WERI-Rb-1 (cell line): Measurements from ENCODE around the gene SCAMP5.

Source experiments
- DNase-seq: peaks from one replicate; pipeline ENCODE4 v3.0.0-alpha.2; 2020
- H3K27ac ChIP-seq: fragments of 250-450 bp; sonication (Bioruptor Pico); 2 replicates; pipeline ENCODE4 v1.5.1; 2020; ENCODE audit warnings: mild to moderate bottlenecking, moderate library complexity
- H3K27me3 ChIP-seq: fragments of 250-450 bp; sonication (Bioruptor Pico); 2 replicates; pipeline ENCODE4 v1.5.1; 2021; ENCODE audit warnings: mild to moderate bottlenecking, low read depth, moderate library complexity; ENCODE audit not compliant: insufficient read depth, severe bottlenecking
- H3K36me3 ChIP-seq: fragments of 250-450 bp; sonication (Bioruptor Pico); 2 replicates; pipeline ENCODE4 v1.5.1; 2020; ENCODE audit warnings: mild to moderate bottlenecking, moderate library complexity
- H3K4me3 ChIP-seq: 2 replicates; pipeline ENCODE4 v1.5.1; 2011; ENCODE audit warnings: low read depth, mild to moderate bottlenecking, control low read depth, low read length
- H3K9me3 ChIP-seq: fragments of 250-450 bp; sonication (Bioruptor Pico); 2 replicates; pipeline ENCODE4 v1.5.1; 2021; ENCODE audit warnings: mild to moderate bottlenecking, moderate library complexity; ENCODE audit not compliant: severe bottlenecking
- TF ChIP-seq, protein P1 (sequence below): IDR thresholded peaks from 2 replicates; pipeline ENCODE4 v1.5.1; 2011; ENCODE audit warnings: low read depth, mild to moderate bottlenecking, control low read depth, inconsistent platforms, low read length

Gene SCAMP5

DNA sequence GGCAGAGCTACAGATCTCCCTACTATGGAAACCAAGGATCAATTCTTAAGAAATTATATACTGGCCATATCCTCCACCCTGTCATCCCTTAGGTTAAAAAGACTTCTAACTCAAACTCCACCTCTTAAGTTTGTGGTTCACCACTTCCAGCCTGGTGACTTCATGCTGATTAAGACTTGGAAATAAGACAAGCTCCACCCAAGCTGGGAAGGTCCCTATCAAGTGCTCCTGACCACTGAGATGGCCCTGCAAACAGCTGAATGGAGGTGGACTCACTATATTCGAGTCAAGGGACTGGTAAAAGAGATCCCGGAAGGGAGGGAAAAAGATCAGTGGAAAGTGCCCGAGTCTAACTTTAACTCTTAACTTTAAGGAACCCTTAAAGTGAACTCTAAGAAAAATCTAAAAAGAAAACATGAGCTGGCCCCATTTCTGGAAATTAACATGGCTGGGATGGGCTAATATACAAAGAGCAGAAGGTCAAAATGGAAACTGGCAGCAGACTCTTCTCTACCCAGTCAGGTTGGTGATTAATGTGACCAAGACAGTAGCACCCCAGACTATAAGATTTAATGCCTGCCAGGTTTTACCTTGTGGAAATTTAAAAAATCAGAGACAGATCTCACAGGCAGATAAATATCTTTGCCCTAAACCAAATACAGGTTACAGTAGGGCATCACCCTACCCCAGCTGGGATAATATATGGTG is 71.9 kb downstream of the SCAMP5 start:
- TF ChIP-seq, protein P1, sequence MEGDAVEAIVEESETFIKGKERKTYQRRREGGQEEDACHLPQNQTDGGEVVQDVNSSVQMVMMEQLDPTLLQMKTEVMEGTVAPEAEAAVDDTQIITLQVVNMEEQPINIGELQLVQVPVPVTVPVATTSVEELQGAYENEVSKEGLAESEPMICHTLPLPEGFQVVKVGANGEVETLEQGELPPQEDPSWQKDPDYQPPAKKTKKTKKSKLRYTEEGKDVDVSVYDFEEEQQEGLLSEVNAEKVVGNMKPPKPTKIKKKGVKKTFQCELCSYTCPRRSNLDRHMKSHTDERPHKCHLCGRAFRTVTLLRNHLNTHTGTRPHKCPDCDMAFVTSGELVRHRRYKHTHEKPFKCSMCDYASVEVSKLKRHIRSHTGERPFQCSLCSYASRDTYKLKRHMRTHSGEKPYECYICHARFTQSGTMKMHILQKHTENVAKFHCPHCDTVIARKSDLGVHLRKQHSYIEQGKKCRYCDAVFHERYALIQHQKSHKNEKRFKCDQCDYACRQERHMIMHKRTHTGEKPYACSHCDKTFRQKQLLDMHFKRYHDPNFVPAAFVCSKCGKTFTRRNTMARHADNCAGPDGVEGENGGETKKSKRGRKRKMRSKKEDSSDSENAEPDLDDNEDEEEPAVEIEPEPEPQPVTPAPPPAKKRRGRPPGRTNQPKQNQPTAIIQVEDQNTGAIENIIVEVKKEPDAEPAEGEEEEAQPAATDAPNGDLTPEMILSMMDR = no peak
- H3K4me3 ChIP-seq = no peak overlapping the region
- H3K36me3 ChIP-seq = no peaks in the 10 kb centered on the region
- no peaks in the 10 kb centered on the region for H3K27me3 ChIP-seq
- peak overlapping the region; percentile 86 for H3K27ac ChIP-seq
- H3K9me3 ChIP-seq = no peaks in the 10 kb centered on the region
- no peak for DNase-seq

DNA sequence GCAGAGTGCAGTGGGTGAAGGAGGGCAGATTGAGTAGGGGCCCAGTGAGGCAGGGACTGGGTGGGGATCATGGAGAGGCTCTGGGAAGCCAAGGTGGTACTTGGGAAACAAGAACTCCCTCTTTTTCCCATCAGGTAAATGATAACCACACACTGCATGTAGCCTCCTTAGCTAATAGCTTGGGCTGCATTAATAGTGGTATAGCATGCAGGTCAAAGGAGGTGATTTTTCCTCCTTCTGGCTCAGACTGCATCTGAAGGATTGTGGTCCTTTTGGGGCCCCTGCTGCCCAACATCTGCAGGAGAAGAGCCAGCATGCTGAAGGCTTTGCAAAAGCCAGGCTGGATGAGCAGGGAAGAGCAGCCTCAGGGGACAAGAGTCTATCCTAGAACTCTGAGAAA is 73.4 kb downstream of the SCAMP5 start:
- TF ChIP-seq, protein P1 = no peak
- Histone ChIP-seq H3K36me3 (no peaks in the 10 kb centered on the region), H3K9me3 (no peaks in the 10 kb centered on the region), H3K27ac (no peak overlapping the region), H3K27me3 (no peaks in the 10 kb centered on the region), H3K4me3 (no peak overlapping the region)
- no peak for DNase-seq

- Histone ChIP-seq H3K9me3 (no peaks in the 10 kb centered on the region), H3K4me3 (no peak overlapping the region), H3K27ac (no peak overlapping the region), H3K27me3 (no peaks in the 10 kb centered on the region), H3K36me3 (no peaks in the 10 kb centered on the region)
- TF ChIP-seq, protein P1 = no peak
- no peak for DNase-seq
Measured at GRCh38 chr15:75069301-75069925, 74.0 kb downstream of the SCAMP5 start.

DNA sequence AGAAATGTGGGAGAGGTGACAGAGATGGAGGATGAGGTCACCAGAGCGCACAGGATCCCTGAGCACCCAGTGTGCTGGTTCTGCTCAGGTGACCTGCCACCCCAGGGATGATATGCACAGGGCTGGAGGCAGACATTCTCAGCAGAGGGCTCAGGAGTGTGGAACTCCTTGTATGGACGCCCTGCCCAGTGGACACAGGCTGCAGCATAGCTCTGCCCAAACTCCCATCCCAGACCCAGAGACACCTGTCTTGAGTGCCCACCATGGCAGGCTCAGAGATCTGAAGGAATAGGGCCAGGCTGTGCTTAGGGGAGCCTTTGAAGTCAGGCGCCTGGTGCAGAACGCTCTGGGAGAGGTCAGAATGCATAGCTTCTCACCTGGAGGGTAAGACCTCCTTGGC is 75.3 kb downstream of the SCAMP5 start:
- Histone ChIP-seq H3K27ac (no peak overlapping the region), H3K4me3 (no peak overlapping the region), H3K9me3 (peaks cover under 1% of the 10 kb centered on the region), H3K36me3 (no peaks in the 10 kb centered on the region), H3K27me3 (no peaks in the 10 kb centered on the region)
- DNase-seq = no peak
- TF ChIP-seq, protein P1 = no peak
